ENCODE measurements around the gene RSPH3. TPM values are rescaled to one million over a fixed set of nuclear protein-coding genes. Genes with fewer than 3 reads are reported as not detected.

The RSPH3 gene
- total RNA-seq, 3 donors from 2014 or later (not counting 1 experiment from before 2014, with no cell fraction given): 1.5 to 2.9 (median 2.4) TPM

- intact Hi-C loops (cut with micrococcal nuclease): no loop called here
Observed at GRCh38 chr6:158962371-158962770, 37.6 kb downstream of the RSPH3 start.

GRCh38 chr6:158960026-158960425 is 40.0 kb downstream of the RSPH3 start:
- DNase-seq: no peak
- TF ChIP-seq CTCF (IDR thresholded peaks at IDR 0.05): no peak
- Histone ChIP-seq H3K4me3 (ENCODE audit: low read length) (no peak overlapping the region), H3K9me3 (ENCODE audit: control insufficient read depth, insufficient read depth, low read length) (no peaks in the 10 kb centered on the region), H3K27me3 (ENCODE audit: control insufficient read depth, insufficient read depth, low read length) (no peaks in the 10 kb centered on the region), H3K27ac (ENCODE audit: low read length) (no peak overlapping the region), H3K36me3 (ENCODE audit: control insufficient read depth, insufficient read depth, low read length) (no peaks in the 10 kb centered on the region), H3K4me1 (ENCODE audit: control insufficient read depth, insufficient read depth, low read length) (no peaks in the 10 kb centered on the region)
- no peak overlapping the region for H3K27ac Mint-ChIP-seq
- no peaks in the 10 kb centered on the region for H3K9me3 Mint-ChIP-seq
- peaks cover 0 to 12% of the 10 kb centered on the region in 2 donors for H3K4me1 Mint-ChIP-seq
- intact Hi-C loops (cut with micrococcal nuclease): no loop called here
- ATAC-seq: no peak
- H3K36me3 Mint-ChIP-seq: no peaks in the 10 kb centered on the region
- H3K27me3 Mint-ChIP-seq (ENCODE audit: low read depth in 2 of 2): peaks cover 0 to 5% of the 10 kb centered on the region in 2 donors
- WGBS (ENCODE audit: insufficient coverage): 96% methylated on average over 2 of the region's 2 CpGs
- H3K4me3 Mint-ChIP-seq: no peak overlapping the region

More at GRCh38 chr6:158962371-158962770, 37.6 kb downstream of the RSPH3 start:
- Mint-ChIP-seq H3K4me1 (no peaks in the 10 kb centered on the region), H3K27me3 (ENCODE audit: low read depth in 2 of 2) (peaks cover 3 to 11% of the 10 kb centered on the region in 2 donors), H3K27ac (no peak overlapping the region), H3K36me3 (peaks cover 11% of the 10 kb centered on the region), H3K4me3 (no peak overlapping the region), H3K9me3 (no peaks in the 10 kb centered on the region)
- no peak overlapping the region for H3K27ac ChIP-seq (ENCODE audit: low read length)
- H3K4me1 ChIP-seq (ENCODE audit: control insufficient read depth, insufficient read depth, low read length): no peaks in the 10 kb centered on the region
- no peaks in the 10 kb centered on the region for H3K9me3 ChIP-seq (ENCODE audit: control insufficient read depth, insufficient read depth, low read length)
- no peak for ATAC-seq
- H3K4me3 ChIP-seq (ENCODE audit: low read length): no peak overlapping the region
- no peaks in the 10 kb centered on the region for H3K27me3 ChIP-seq (ENCODE audit: control insufficient read depth, insufficient read depth, low read length)
- TF ChIP-seq CTCF (IDR thresholded peaks at IDR 0.05): no peak
- 91% methylated on average over 1 of the region's 3 CpGs for WGBS (ENCODE audit: insufficient coverage)
- no peak for DNase-seq
- no peaks in the 10 kb centered on the region for H3K36me3 ChIP-seq (ENCODE audit: control insufficient read depth, insufficient read depth, low read length)

GRCh38 chr6:158959552-158959951 is 40.5 kb downstream of the RSPH3 start:
- no peak for TF ChIP-seq CTCF (IDR thresholded peaks at IDR 0.05)
- 92% methylated on average over 4 of the region's 4 CpGs for WGBS (ENCODE audit: insufficient coverage)
- Histone ChIP-seq H3K27me3 (ENCODE audit: control insufficient read depth, insufficient read depth, low read length) (no peaks in the 10 kb centered on the region), H3K27ac (ENCODE audit: low read length) (no peak overlapping the region), H3K4me3 (ENCODE audit: low read length) (no peak overlapping the region), H3K9me3 (ENCODE audit: control insufficient read depth, insufficient read depth, low read length) (no peaks in the 10 kb centered on the region), H3K36me3 (ENCODE audit: control insufficient read depth, insufficient read depth, low read length) (no peaks in the 10 kb centered on the region), H3K4me1 (ENCODE audit: control insufficient read depth, insufficient read depth, low read length) (no peaks in the 10 kb centered on the region)
- Mint-ChIP-seq H3K27ac (no peak overlapping the region), H3K27me3 (ENCODE audit: low read depth in 2 of 2) (peaks cover 0 to 5% of the 10 kb centered on the region in 2 donors), H3K4me3 (no peak overlapping the region), H3K36me3 (no peaks in the 10 kb centered on the region), H3K9me3 (no peaks in the 10 kb centered on the region), H3K4me1 (peaks cover 0 to 17% of the 10 kb centered on the region in 2 donors)
- no peak for ATAC-seq
- intact Hi-C loops (cut with micrococcal nuclease): no loop called here
- no peak for DNase-seq

All from natural killer cell (primary cell).